GM23338 (cell line): ENCODE results near the gene RALBP1. TPM values are rescaled to one million over a fixed set of nuclear protein-coding genes. Genes with fewer than 3 reads are reported as not detected.

Experiments used
- ATAC-seq: fragments of 200-7000 bp; cut with Tn5 transposase; 3 replicates; pipeline ENCODE4 v1.9.1; 2020
- DNase-seq: peaks from one replicate; pipeline ENCODE4 v3.0.0-alpha.2; 2015; ENCODE audit warnings: low spot score
- H2AFZ ChIP-seq: fragments of 200-600 bp; sonication (generic); 2 replicates; pipeline ENCODE4 v1.8.0; 2016; ENCODE audit warnings: antibody characterized with exemption, mild to moderate bottlenecking, moderate library complexity
- H3F3A ChIP-seq: fragments of 200-600 bp; sonication (generic); replicated peaks from 2 replicates; pipeline ENCODE4 v1.8.0; 2017; ENCODE audit warnings: antibody characterized with exemption, mixed run types, low read depth
- H3K27ac ChIP-seq: fragments of 200-600 bp; sonication (generic); 2 replicates; pipeline ENCODE4 v1.6.1; 2016; ENCODE audit warnings: low read depth
- H3K27me3 ChIP-seq: fragments of 200-600 bp; sonication (generic); 2 replicates; pipeline ENCODE4 v1.8.0; 2016; ENCODE audit warnings: mild to moderate bottlenecking, mixed run types, moderate library complexity; ENCODE audit not compliant: insufficient read depth
- H3K36me3 ChIP-seq: fragments of 200-600 bp; sonication (generic); 2 replicates; pipeline ENCODE4 v1.8.0; 2016; ENCODE audit warnings: mild to moderate bottlenecking; ENCODE audit not compliant: insufficient read depth
- H3K4me1 ChIP-seq: fragments of 200-600 bp; sonication (generic); 2 replicates; pipeline ENCODE4 v1.8.0; 2016; ENCODE audit warnings: mild to moderate bottlenecking, moderate library complexity; ENCODE audit not compliant: insufficient read depth
- H3K4me2 ChIP-seq: fragments of 200-600 bp; sonication (generic); 2 replicates; pipeline ENCODE4 v1.7.1; 2017; ENCODE audit warnings: mixed run types
- H3K4me3 ChIP-seq: fragments of 200-600 bp; sonication (generic); 2 replicates; pipeline ENCODE4 v1.6.1; 2016; ENCODE audit warnings: mixed run types
- H3K79me2 ChIP-seq: fragments of 200-600 bp; sonication (generic); replicated peaks from 2 replicates; pipeline ENCODE4 v1.8.0; 2017; ENCODE audit warnings: mild to moderate bottlenecking; ENCODE audit not compliant: insufficient read depth
- H3K9me2 ChIP-seq: fragments of 200-600 bp; sonication (generic); 2 replicates; pipeline ENCODE4 v1.8.0; 2017; ENCODE audit not compliant: insufficient read depth
- H4K20me1 ChIP-seq: fragments of 200-600 bp; sonication (generic); replicated peaks from 2 replicates; pipeline ENCODE4 v1.8.0; 2017; ENCODE audit warnings: mild to moderate bottlenecking; ENCODE audit not compliant: insufficient read depth
- H3K27ac Mint-ChIP-seq: 2 replicates; pipeline ENCODE4 v1.8.0; 2020; ENCODE audit warnings: inconsistent platforms, mild to moderate bottlenecking, moderate library complexity, mixed read lengths
- H3K27me3 Mint-ChIP-seq: 3 replicates; pipeline ENCODE4 v1.8.0; 2022; ENCODE audit warnings: low read depth, mild to moderate bottlenecking, moderate library complexity, mixed read lengths, inconsistent platforms; ENCODE audit not compliant: insufficient read depth, poor library complexity
- H3K36me3 Mint-ChIP-seq: 3 replicates; pipeline ENCODE4 v1.8.0; 2021; ENCODE audit warnings: low read depth, mild to moderate bottlenecking, inconsistent platforms, moderate library complexity, mixed read lengths
- H3K4me1 Mint-ChIP-seq: 3 replicates; pipeline ENCODE4 v1.8.0; 2020; ENCODE audit warnings: mild to moderate bottlenecking, inconsistent platforms, mixed read lengths
- H3K4me3 Mint-ChIP-seq: 3 replicates; pipeline ENCODE4 v1.8.0; 2021; ENCODE audit warnings: moderate library complexity, mild to moderate bottlenecking, inconsistent platforms, mixed read lengths
- H3K9me3 Mint-ChIP-seq: 3 replicates; pipeline ENCODE4 v1.8.0; 2020; ENCODE audit warnings: moderate library complexity, mild to moderate bottlenecking, inconsistent platforms, mixed read lengths
- CREB1 ChIP-seq: fragments of 250-450 bp; sonication (Bioruptor Pico); IDR thresholded peaks from 2 replicates; pipeline ENCODE4 v1.5.0; 2020; ENCODE audit warnings: low read depth, mild to moderate bottlenecking, moderate library complexity
- CTCF ChIP-seq, 2 experiments: fragments of 200-600 bp in 1 of 2; sonication (generic) in 1 of 2; conservative IDR thresholded peaks; 2 replicates each; pipeline versions ENCODE4 v1.5.1 to v1.6.1; 2016 to 2017; ENCODE audit warnings: antibody characterized with exemption in 2 of 2, low read depth in 2 of 2, mild to moderate bottlenecking in 2 of 2, moderate library complexity in 1 of 2
- ETS1 ChIP-seq: IDR thresholded peaks from 2 replicates; pipeline ENCODE4 v1.6.1; 2016; ENCODE audit warnings: antibody characterized with exemption
- EZH2 ChIP-seq: fragments of 200-600 bp; sonication (generic); IDR thresholded peaks from one replicate; pipeline ENCODE4 v1.8.0; 2017; ENCODE audit warnings: antibody characterized with exemption, mild to moderate bottlenecking, low read depth; ENCODE audit not compliant: unreplicated experiment
- EZH2phosphoT487 ChIP-seq: fragments of 200-600 bp; sonication (generic); IDR thresholded peaks from one replicate; pipeline ENCODE4 v1.8.1; 2018; ENCODE audit warnings: antibody characterized with exemption; ENCODE audit not compliant: unreplicated experiment
- JUNB ChIP-seq: IDR thresholded peaks from one replicate; pipeline ENCODE4 v1.6.1; 2016; ENCODE audit warnings: antibody characterized with exemption; ENCODE audit not compliant: unreplicated experiment
- NANOG ChIP-seq: IDR thresholded peaks from 2 replicates; pipeline ENCODE4 v1.6.1; 2016; ENCODE audit warnings: antibody characterized with exemption, borderline replicate concordance
- POLR2AphosphoS5 ChIP-seq: IDR thresholded peaks from 2 replicates; pipeline ENCODE4 v1.6.1; 2016; ENCODE audit warnings: antibody characterized with exemption, low read depth
- STAT1 ChIP-seq: IDR thresholded peaks from one replicate; pipeline ENCODE4 v1.6.1; 2016; ENCODE audit warnings: antibody characterized with exemption; ENCODE audit not compliant: unreplicated experiment
- ZNF114 ChIP-seq: fragments of 250-450 bp; sonication (Bioruptor Pico); IDR thresholded peaks from 2 replicates; pipeline ENCODE4 v1.5.0; 2020; ENCODE audit warnings: mild to moderate bottlenecking, moderate library complexity
- ZNF331 ChIP-seq: fragments of 250-450 bp; sonication (Bioruptor Pico); IDR thresholded peaks from 2 replicates; pipeline ENCODE4 v1.5.0; 2020; ENCODE audit warnings: low read depth, mild to moderate bottlenecking, moderate library complexity
- polyA plus RNA-seq: library from polyadenylated mRNA; unstranded; fragments of >200 nt; fragmentation: Nextera tagmentation; extraction: Ambion mirVana; gene quantifications from 2 replicates; pipeline ENCODE4 v1.2.1, GENCODE V29; 2016
- total RNA-seq: library from RNA; depleted of rRNA; stranded (reverse); fragments of >200 nt; shearing (Covaris generic); gene quantifications from 2 replicates; pipeline ENCODE4 v1.2.3, GENCODE V29; 2014
- TF ChIP-seq, protein P1 (sequence below): IDR thresholded peaks from one replicate; pipeline ENCODE4 v1.6.1; 2018; ENCODE audit warnings: antibody characterized with exemption; ENCODE audit not compliant: unreplicated experiment
- TF ChIP-seq, protein P2 (sequence below): fragments of 250-450 bp; sonication (Bioruptor Pico); IDR thresholded peaks from 2 replicates; pipeline ENCODE4 v1.5.0; 2020; ENCODE audit warnings: mild to moderate bottlenecking, moderate library complexity

The RALBP1 gene
- total and polyA plus RNA-seq, 2 experiments from 2014 or later: 80.9 to 103 TPM

- Mint-ChIP-seq H3K4me1 (peaks cover 6% of the 10 kb centered on the region; the same call in 2 of the 3 replicates), H3K27ac (peak overlapping the region; percentile 48; the same call in 1 of the 2 replicates), H3K36me3 (peaks cover 16% of the 10 kb centered on the region; the same call in 2 of the 3 replicates), H3K27me3 (no peaks in the 10 kb centered on the region), H3K4me3 (no peak overlapping the region), H3K9me3 (no peaks in the 10 kb centered on the region; the same call in 2 of the 3 replicates)
- no peak for DNase-seq
- Histone ChIP-seq H3K27me3 (no peaks in the 10 kb centered on the region), H3K36me3 (no peaks in the 10 kb centered on the region; the same call in 1 of the 2 replicates), H3F3A (no peaks in the 10 kb centered on the region), H3K27ac (no peak overlapping the region), H3K9me2 (no peaks in the 10 kb centered on the region), H2AFZ (no peak overlapping the region), H3K4me3 (no peak overlapping the region), H3K4me1 (no peaks in the 10 kb centered on the region), H4K20me1 (no peaks in the 10 kb centered on the region), H3K79me2 (peaks cover 30% of the 10 kb centered on the region), H3K4me2 (no peak overlapping the region)
- no peak for TF ChIP-seq JUNB
- no peak for TF ChIP-seq ZNF114 (CRISPR knock-in tag)
- TF ChIP-seq POLR2AphosphoS5: no peak
- TF ChIP-seq, protein P1, sequence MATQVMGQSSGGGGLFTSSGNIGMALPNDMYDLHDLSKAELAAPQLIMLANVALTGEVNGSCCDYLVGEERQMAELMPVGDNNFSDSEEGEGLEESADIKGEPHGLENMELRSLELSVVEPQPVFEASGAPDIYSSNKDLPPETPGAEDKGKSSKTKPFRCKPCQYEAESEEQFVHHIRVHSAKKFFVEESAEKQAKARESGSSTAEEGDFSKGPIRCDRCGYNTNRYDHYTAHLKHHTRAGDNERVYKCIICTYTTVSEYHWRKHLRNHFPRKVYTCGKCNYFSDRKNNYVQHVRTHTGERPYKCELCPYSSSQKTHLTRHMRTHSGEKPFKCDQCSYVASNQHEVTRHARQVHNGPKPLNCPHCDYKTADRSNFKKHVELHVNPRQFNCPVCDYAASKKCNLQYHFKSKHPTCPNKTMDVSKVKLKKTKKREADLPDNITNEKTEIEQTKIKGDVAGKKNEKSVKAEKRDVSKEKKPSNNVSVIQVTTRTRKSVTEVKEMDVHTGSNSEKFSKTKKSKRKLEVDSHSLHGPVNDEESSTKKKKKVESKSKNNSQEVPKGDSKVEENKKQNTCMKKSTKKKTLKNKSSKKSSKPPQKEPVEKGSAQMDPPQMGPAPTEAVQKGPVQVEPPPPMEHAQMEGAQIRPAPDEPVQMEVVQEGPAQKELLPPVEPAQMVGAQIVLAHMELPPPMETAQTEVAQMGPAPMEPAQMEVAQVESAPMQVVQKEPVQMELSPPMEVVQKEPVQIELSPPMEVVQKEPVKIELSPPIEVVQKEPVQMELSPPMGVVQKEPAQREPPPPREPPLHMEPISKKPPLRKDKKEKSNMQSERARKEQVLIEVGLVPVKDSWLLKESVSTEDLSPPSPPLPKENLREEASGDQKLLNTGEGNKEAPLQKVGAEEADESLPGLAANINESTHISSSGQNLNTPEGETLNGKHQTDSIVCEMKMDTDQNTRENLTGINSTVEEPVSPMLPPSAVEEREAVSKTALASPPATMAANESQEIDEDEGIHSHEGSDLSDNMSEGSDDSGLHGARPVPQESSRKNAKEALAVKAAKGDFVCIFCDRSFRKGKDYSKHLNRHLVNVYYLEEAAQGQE: no peak
- TF ChIP-seq CTCF (conservative IDR thresholded peaks at IDR 0.05; ENCODE audit: low read depth in 2 of 2): no peak
- no peak for TF ChIP-seq EZH2phosphoT487
- TF ChIP-seq ZNF331 (CRISPR knock-in tag): no peak
- TF ChIP-seq STAT1: no peak
- TF ChIP-seq, protein P2, sequence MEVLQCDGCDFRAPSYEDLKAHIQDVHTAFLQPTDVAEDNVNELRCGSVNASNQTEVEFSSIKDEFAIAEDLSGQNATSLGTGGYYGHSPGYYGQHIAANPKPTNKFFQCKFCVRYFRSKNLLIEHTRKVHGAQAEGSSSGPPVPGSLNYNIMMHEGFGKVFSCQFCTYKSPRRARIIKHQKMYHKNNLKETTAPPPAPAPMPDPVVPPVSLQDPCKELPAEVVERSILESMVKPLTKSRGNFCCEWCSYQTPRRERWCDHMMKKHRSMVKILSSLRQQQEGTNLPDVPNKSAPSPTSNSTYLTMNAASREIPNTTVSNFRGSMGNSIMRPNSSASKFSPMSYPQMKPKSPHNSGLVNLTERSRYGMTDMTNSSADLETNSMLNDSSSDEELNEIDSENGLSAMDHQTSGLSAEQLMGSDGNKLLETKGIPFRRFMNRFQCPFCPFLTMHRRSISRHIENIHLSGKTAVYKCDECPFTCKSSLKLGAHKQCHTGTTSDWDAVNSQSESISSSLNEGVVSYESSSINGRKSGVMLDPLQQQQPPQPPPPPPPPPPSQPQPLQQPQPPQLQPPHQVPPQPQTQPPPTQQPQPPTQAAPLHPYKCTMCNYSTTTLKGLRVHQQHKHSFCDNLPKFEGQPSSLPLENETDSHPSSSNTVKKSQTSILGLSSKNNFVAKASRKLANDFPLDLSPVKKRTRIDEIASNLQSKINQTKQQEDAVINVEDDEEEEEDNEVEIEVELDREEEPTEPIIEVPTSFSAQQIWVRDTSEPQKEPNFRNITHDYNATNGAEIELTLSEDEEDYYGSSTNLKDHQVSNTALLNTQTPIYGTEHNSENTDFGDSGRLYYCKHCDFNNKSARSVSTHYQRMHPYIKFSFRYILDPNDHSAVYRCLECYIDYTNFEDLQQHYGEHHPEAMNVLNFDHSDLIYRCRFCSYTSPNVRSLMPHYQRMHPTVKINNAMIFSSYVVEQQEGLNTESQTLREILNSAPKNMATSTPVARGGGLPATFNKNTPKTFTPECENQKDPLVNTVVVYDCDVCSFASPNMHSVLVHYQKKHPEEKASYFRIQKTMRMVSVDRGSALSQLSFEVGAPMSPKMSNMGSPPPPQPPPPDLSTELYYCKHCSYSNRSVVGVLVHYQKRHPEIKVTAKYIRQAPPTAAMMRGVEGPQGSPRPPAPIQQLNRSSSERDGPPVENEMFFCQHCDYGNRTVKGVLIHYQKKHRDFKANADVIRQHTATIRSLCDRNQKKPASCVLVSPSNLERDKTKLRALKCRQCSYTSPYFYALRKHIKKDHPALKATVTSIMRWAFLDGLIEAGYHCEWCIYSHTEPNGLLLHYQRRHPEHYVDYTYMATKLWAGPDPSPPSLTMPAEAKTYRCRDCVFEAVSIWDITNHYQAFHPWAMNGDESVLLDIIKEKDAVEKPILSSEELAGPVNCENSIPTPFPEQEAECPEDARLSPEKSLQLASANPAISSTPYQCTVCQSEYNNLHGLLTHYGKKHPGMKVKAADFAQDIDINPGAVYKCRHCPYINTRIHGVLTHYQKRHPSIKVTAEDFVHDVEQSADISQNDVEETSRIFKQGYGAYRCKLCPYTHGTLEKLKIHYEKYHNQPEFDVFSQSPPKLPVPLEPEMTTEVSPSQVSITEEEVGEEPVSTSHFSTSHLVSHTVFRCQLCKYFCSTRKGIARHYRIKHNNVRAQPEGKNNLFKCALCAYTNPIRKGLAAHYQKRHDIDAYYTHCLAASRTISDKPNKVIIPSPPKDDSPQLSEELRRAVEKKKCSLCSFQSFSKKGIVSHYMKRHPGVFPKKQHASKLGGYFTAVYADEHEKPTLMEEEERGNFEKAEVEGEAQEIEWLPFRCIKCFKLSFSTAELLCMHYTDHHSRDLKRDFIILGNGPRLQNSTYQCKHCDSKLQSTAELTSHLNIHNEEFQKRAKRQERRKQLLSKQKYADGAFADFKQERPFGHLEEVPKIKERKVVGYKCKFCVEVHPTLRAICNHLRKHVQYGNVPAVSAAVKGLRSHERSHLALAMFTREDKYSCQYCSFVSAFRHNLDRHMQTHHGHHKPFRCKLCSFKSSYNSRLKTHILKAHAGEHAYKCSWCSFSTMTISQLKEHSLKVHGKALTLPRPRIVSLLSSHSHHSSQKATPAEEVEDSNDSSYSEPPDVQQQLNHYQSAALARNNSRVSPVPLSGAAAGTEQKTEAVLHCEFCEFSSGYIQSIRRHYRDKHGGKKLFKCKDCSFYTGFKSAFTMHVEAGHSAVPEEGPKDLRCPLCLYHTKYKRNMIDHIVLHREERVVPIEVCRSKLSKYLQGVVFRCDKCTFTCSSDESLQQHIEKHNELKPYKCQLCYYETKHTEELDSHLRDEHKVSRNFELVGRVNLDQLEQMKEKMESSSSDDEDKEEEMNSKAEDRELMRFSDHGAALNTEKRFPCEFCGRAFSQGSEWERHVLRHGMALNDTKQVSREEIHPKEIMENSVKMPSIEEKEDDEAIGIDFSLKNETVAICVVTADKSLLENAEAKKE (CRISPR knock-in tag): no peak
- no peak for TF ChIP-seq CREB1 (CRISPR knock-in tag)
- TF ChIP-seq EZH2: no peak
- TF ChIP-seq NANOG: no peak
- TF ChIP-seq ETS1: no peak
- no peak for ATAC-seq
Observed at GRCh38 chr18:9513971-9514512, 38.7 kb downstream of the RALBP1 start.
